ENCODE results near the gene ZNRF3.

ZNRF3 gene

GRCh38 chr22:28998681-28999080, 115.3 kb downstream of the ZNRF3 start:
- TF ChIP-seq CTCF (IDR thresholded peaks at IDR 0.05) = no peak

GRCh38 chr22:28999510-28999909, 116.1 kb downstream of the ZNRF3 start:
- no peak for TF ChIP-seq CTCF (IDR thresholded peaks at IDR 0.05)

GRCh38 chr22:28999919-29000556, 116.7 kb downstream of the ZNRF3 start:
- no peak for TF ChIP-seq CTCF (IDR thresholded peaks at IDR 0.05)

GRCh38 chr22:29000641-29001040, 117.3 kb downstream of the ZNRF3 start:
- no peak for TF ChIP-seq CTCF (IDR thresholded peaks at IDR 0.05)

- TF ChIP-seq CTCF (IDR thresholded peaks at IDR 0.05) = no peak
Observed at GRCh38 chr22:29002603-29003002, 119.2 kb downstream of the ZNRF3 start.

GRCh38 chr22:29003552-29003951, 120.2 kb downstream of the ZNRF3 start:
- no peak for TF ChIP-seq CTCF (IDR thresholded peaks at IDR 0.05)

GRCh38 chr22:29003975-29004646, 120.7 kb downstream of the ZNRF3 start:
- TF ChIP-seq CTCF (IDR thresholded peaks at IDR 0.05) = no peak
